Coronary artery (tissue), 2 donors: Measurements from ENCODE around the gene DSE.
"Not testable (repeated sequence)": the region's sequence is repeated elsewhere in the genome, so short reads cannot be mapped to it uniquely, and the experiment has no call there.

Experiments
- DNase-seq: peaks from one replicate; pipeline ENCODE4 v3.0.0-alpha.2; 2017; ENCODE audit warnings: low spot score
- H3K27ac ChIP-seq, 2 donors: fragments of 200-600 bp; sonication (generic); one replicate each; pipeline ENCODE4 v1.5.1; 2016 to 2019
- H3K4me3 ChIP-seq: fragments of 200-600 bp; sonication (generic); 2 replicates; pipeline ENCODE4 v1.5.1; 2016; ENCODE audit warnings: mild to moderate bottlenecking, moderate library complexity
- TF ChIP-seq, protein P1 (sequence below): fragments of 200-600 bp; sonication (generic); IDR thresholded peaks from one replicate; pipeline ENCODE4 v1.5.1; 2019; ENCODE audit warnings: antibody characterized with exemption

The DSE gene

GRCh38 chr6:116329156-116329555, 41.6 kb upstream of the DSE start:
- Histone ChIP-seq H3K27ac (no peak overlapping the region), H3K4me3 (no peak overlapping the region)
- TF ChIP-seq, protein P1, sequence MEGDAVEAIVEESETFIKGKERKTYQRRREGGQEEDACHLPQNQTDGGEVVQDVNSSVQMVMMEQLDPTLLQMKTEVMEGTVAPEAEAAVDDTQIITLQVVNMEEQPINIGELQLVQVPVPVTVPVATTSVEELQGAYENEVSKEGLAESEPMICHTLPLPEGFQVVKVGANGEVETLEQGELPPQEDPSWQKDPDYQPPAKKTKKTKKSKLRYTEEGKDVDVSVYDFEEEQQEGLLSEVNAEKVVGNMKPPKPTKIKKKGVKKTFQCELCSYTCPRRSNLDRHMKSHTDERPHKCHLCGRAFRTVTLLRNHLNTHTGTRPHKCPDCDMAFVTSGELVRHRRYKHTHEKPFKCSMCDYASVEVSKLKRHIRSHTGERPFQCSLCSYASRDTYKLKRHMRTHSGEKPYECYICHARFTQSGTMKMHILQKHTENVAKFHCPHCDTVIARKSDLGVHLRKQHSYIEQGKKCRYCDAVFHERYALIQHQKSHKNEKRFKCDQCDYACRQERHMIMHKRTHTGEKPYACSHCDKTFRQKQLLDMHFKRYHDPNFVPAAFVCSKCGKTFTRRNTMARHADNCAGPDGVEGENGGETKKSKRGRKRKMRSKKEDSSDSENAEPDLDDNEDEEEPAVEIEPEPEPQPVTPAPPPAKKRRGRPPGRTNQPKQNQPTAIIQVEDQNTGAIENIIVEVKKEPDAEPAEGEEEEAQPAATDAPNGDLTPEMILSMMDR, result no peak
- DNase-seq, result no peak

DNA sequence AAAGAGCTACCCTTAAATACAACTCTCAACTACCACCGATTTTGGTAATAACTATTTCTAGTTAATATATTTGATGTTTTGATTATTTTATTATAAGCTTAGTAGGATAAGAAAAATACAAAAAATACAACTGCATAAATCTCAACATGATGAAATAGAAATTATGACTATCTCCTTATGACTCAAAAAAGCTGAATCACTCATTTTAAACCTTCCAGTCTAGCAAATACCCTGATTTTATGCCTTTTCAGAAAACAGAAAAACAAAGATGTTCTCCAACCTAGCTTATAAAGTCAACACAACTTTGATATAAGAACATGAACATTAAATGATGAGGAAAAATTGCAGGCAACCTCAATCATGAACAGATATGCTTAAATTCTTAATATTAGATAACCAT, 40.2 kb upstream of the DSE start:
- Histone ChIP-seq H3K4me3 (no peak overlapping the region), H3K27ac (no peak overlapping the region)
- no peak for DNase-seq
- TF ChIP-seq, protein P1, result no peak

GRCh38 chr6:116332096-116332495, 38.7 kb upstream of the DSE start:
- TF ChIP-seq, protein P1, result no peak

DNA sequence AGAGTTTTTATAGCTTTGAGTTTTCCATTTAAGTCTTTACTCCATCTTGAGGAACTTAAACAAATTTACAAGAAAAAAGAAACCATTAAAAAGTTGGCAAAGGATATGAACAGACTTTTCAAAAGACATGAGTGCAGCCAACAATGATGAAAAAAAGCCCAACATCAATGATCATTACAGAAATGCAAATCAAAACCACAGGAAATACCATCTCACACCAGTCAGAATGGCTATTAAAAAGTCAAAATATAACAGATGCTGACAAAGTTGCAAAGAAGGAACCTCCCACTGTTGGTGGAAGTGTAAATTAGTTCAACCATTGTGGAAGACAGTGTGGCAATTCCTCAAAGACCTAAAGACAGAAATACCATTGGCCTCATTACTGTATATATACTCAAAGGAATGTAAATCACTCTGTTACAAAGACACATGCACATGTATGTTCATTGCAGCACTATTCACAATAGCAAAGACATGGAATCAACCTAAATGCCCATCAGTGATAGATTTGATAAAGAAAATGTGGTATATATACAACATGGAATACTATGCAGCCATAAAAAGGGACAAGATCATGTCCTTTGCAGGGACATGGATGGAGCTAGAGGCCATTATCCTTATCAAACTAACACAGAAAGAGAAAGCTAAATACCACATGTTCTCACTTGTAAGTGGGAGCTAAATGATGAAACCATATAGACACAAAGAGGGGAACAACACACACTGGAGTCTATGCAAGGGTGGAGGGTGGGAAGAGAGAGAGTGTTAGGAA, 35.9 kb upstream of the DSE start:
- DNase-seq, H3K4me3 ChIP-seq, H3K27ac ChIP-seq: not testable (repeated sequence)

More at GRCh38 chr6:116332096-116332495, 38.7 kb upstream of the DSE start:
- no peak for DNase-seq
- Histone ChIP-seq H3K27ac (no peak overlapping the region), H3K4me3 (no peak overlapping the region)

DNA sequence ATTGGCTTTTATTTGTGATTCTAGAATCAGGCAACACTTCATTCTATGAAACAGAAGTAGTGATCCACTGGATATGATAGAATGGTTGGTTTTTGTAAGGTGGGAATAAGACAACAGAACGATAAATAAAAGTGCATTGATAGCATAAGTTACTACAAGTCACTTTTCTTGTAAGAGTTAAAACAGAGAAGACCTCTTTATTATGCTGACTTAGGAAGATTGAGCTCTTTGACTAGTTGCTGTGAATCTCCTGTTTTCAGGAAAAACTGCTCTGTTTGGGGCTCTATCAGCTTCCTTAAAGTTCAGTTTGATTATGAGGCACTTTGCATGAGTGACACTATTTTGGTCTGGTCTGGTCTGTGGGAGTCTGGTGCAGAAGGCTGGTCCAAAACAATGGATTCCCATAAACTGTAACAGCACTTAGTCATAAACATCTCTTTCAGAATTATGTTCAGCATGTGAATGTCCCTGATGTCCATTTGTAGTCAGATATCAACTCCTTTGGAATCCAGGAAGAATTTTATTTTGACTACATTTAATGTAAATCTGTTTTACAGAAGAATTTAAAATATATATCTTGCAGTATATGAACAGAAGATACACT, 35.0 kb upstream of the DSE start:
- Histone ChIP-seq H3K4me3 (no peak overlapping the region), H3K27ac (no peak overlapping the region)
- TF ChIP-seq, protein P1, result no peak
- DNase-seq, result no peak

GRCh38 chr6:116338943-116339342, 31.8 kb upstream of the DSE start:
- Histone ChIP-seq H3K4me3 (no peak overlapping the region), H3K27ac (no peak overlapping the region)
- no peak for DNase-seq
- TF ChIP-seq, protein P1, result no peak

DNA sequence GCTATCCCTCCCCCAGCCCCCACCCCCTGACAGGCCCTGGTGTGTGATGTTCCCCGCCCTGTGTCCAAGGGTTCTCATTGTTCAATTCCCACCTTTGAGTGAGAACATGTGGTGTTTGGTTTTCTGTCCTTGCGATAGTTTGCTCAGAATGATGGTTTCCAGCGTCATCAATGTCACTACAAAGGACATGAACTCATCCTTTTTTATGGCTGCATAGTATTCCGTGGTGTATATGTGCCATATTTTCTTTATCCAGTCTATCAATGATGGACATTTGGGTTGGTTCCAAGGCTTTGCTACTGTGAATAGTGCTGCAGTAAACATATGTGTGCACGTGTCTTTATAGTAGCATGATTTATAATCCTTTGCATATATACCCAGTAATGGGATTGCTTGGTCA, 30.1 kb upstream of the DSE start:
- not testable (repeated sequence) for DNase-seq, H3K4me3 ChIP-seq, H3K27ac ChIP-seq

DNA sequence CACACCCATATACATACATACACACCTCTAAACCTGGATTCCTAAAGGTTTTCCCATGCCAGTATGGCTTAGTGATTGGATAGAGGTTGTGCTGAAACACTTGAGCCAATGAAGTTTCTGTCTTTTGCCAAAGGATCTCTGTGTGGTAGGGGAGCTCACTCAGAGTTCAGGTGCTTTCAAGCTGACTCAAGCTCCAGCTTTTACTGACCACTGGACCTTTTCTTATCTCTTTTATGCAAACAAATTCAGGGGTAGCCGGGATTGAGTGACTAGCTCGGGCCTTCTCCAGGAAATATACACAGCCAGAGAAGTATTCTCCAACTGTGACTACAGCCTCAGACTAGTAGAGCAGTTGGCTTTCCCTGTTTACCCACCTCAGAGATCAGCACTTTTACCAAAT, 21.5 kb upstream of the DSE start:
- Histone ChIP-seq H3K4me3 (no peak overlapping the region), H3K27ac (no peak overlapping the region)
- TF ChIP-seq, protein P1, result no peak
- DNase-seq, result no peak
